ENCODE results near the gene CD40LG.
A peak's percentile ranks its signal among the peaks of the same experiment; 100 is the strongest.

Gene CD40LG

GRCh38 chrX:136692271-136692670 is 44.3 kb downstream of the CD40LG start:
- FAIRE-seq, result no peak

GRCh38 chrX:136694431-136695087 is 46.6 kb downstream of the CD40LG start:
- DNase-seq (ENCODE audit: insufficient read length, low spot score) (no peak), FAIRE-seq (peak; percentile 99)

More at GRCh38 chrX:136692271-136692670, 44.3 kb downstream of the CD40LG start:
- DNase-seq (ENCODE audit: insufficient read length, low spot score), result no peak

GRCh38 chrX:136697156-136697555 is 49.2 kb downstream of the CD40LG start:
- FAIRE-seq (no peak), DNase-seq (ENCODE audit: insufficient read length, low spot score) (no peak)

- FAIRE-seq (no peak), DNase-seq (ENCODE audit: insufficient read length, low spot score) (no peak)
Measured at GRCh38 chrX:136708348-136708747, 60.4 kb downstream of the CD40LG start.
